ENCODE data around the gene GPX7. TPM values are rescaled to one million over a fixed set of nuclear protein-coding genes. Genes with fewer than 3 reads are reported as not detected.
"Not testable (repeated sequence)": the region's sequence is repeated elsewhere in the genome, so short reads cannot be mapped to it uniquely, and the experiment has no call there.

The GPX7 gene
- total RNA-seq, 1 experiment from 2014 or later, result 57.5 TPM

DNA sequence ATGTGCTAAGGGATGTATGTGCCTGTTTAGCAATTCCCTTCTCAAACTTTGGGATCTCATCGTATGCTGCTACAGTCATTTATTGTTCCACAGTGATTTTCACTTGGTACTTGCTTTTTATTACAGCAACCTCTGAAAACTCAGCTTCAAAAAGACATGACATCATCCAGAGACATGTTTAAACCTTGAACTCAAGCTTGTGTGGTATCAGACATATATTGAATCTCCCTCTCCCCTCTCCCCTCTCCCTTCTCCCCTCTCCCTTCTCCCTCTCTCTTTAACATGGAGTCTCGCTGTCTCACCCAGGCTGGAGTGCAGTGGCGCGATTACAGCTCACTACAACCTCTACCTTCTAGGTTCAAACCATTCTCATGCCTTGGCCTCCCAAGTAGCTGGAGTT is 29.8 kb upstream of the GPX7 start:
- no peak for DNase-seq (ENCODE audit: low read depth in 1 of 2, low spot score in 2 of 2)
- no peaks in the 10 kb centered on the region for H3K9me3 ChIP-seq (replicated peaks)

GRCh38 chr1:52574594-52574993 is 27.6 kb upstream of the GPX7 start:
- H3K27me3 ChIP-seq (replicated peaks), result no peaks in the 10 kb centered on the region
- H3K9me3 ChIP-seq (replicated peaks), result no peaks in the 10 kb centered on the region
- H3K4me1 ChIP-seq (replicated peaks), result peaks cover 19% of the 10 kb centered on the region
- no peak overlapping the region for H3K4me3 ChIP-seq
- peak; percentile 54 to 75 for DNase-seq (ENCODE audit: low read depth in 1 of 2, low spot score in 2 of 2)
- no peak overlapping the region for H3K27ac ChIP-seq
- no peaks in the 10 kb centered on the region for H3K36me3 ChIP-seq

More for the DNA sequence above, 29.8 kb upstream of the GPX7 start:
- no peak overlapping the region for H3K4me3 ChIP-seq
- H3K4me1 ChIP-seq (replicated peaks), result peaks cover 22% of the 10 kb centered on the region
- no peak overlapping the region for H3K27ac ChIP-seq
- no peaks in the 10 kb centered on the region for H3K36me3 ChIP-seq
- H3K27me3 ChIP-seq (replicated peaks), result no peaks in the 10 kb centered on the region

DNA sequence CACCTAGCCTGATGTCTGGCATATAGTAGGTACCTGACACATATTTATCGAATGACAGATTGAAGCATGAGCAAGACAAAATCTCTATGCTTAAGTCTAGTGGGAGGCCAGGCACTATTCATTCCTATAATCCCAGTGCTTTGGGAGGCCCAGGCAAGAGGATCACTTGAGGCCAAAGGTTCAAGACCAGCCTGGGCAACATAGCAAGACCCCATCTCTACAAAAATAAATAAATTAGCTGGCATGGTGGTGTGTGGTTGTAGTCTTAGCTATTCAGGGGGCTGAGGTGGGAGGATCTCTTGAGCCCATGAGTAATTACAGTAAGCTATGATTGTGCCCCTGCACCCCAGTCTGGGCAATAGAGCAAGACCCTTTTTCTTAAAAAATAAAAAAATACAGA is 26.1 kb upstream of the GPX7 start:
- Histone ChIP-seq H3K4me1 (replicated peaks) (peaks cover 23% of the 10 kb centered on the region), H3K9me3 (replicated peaks) (no peaks in the 10 kb centered on the region), H3K27ac (no peak overlapping the region), H3K27me3 (replicated peaks) (no peaks in the 10 kb centered on the region), H3K36me3 (no peaks in the 10 kb centered on the region), H3K4me3 (no peak overlapping the region)
- no peak for DNase-seq (ENCODE audit: low read depth in 1 of 2, low spot score in 2 of 2)

DNA sequence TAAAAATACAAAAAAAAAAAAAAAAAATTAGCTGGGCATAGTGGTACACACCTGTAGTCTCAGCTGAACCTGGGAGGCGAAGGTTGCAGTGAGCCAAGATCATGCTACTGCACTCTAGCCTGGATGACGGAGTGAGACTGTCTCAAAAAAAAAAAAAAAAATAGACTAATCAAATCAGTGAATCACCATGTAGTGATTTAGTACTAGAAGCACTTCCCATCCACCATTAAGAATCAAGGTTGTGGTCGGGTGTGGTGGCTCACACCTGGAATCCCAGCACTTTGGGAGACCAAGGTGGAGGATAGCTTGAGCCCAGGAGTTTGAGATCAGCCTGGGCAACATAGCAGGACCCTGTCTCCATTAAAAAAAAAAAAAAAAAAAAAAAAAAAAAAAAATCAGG is 24.1 kb upstream of the GPX7 start:
- DNase-seq (ENCODE audit: low read depth in 1 of 2, low spot score in 2 of 2); H3K27ac ChIP-seq; H3K4me3 ChIP-seq; H3K36me3 ChIP-seq; H3K27me3 ChIP-seq (replicated peaks); H3K9me3 ChIP-seq (replicated peaks): not testable (repeated sequence)
- peaks cover 24% of the 10 kb centered on the region for H3K4me1 ChIP-seq (replicated peaks)

DNA sequence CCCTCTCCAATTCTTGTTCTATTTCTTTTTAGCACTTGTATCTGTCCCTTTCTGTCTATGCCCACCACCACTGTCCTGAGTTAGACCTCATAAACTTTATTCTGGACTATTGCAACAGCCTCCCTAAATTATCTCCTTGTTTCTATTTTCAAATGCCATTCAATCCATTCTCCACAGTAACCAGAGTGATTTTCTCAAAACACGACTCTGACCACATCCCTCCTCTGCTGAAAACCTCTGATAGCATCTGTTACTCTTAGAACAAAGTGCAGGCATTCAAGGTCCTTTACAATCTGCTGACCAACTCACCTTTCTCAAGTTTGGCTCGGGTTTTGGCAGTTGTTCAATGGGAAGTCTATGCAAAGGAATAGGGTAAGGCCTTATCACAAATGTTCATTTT is 22.8 kb upstream of the GPX7 start:
- DNase-seq (ENCODE audit: low read depth in 1 of 2, low spot score in 2 of 2), result no peak
- Histone ChIP-seq H3K27ac (no peak overlapping the region), H3K36me3 (no peaks in the 10 kb centered on the region), H3K4me1 (replicated peaks) (peaks cover 19% of the 10 kb centered on the region), H3K27me3 (replicated peaks) (no peaks in the 10 kb centered on the region), H3K9me3 (replicated peaks) (no peaks in the 10 kb centered on the region), H3K4me3 (no peak overlapping the region)

- Histone ChIP-seq H3K4me1 (replicated peaks) (peaks cover 10% of the 10 kb centered on the region), H3K4me3 (no peak overlapping the region), H3K36me3 (no peaks in the 10 kb centered on the region), H3K27me3 (replicated peaks) (no peaks in the 10 kb centered on the region), H3K9me3 (replicated peaks) (no peaks in the 10 kb centered on the region), H3K27ac (no peak overlapping the region)
- no peak for DNase-seq (ENCODE audit: low read depth in 1 of 2, low spot score in 2 of 2)
These were observed 21.9 kb upstream of the GPX7 start for GRCh38 chr1:52580283-52580682.

GRCh38 chr1:52582116-52582696 is 20.0 kb upstream of the GPX7 start:
- DNase-seq (ENCODE audit: low read depth in 1 of 2, low spot score in 2 of 2), result no peak

GRCh38 chr1:52585474-52585873 is 16.7 kb upstream of the GPX7 start:
- Histone ChIP-seq H3K4me3 (no peak overlapping the region), H3K36me3 (no peaks in the 10 kb centered on the region), H3K9me3 (replicated peaks) (no peaks in the 10 kb centered on the region), H3K27ac (no peak overlapping the region), H3K4me1 (replicated peaks) (peaks cover 5% of the 10 kb centered on the region; the same call in 1 of the 2 replicates), H3K27me3 (replicated peaks) (no peaks in the 10 kb centered on the region)
- no peak for DNase-seq (ENCODE audit: low read depth in 1 of 2, low spot score in 2 of 2)

More at GRCh38 chr1:52582116-52582696, 20.0 kb upstream of the GPX7 start:
- no peaks in the 10 kb centered on the region for H3K36me3 ChIP-seq
- peaks cover 5% of the 10 kb centered on the region; the same call in 1 of the 2 replicates for H3K4me1 ChIP-seq (replicated peaks)
- no peak overlapping the region for H3K27ac ChIP-seq
- H3K4me3 ChIP-seq, result no peak overlapping the region
- H3K27me3 ChIP-seq (replicated peaks), result no peaks in the 10 kb centered on the region
- no peaks in the 10 kb centered on the region for H3K9me3 ChIP-seq (replicated peaks)

DNA sequence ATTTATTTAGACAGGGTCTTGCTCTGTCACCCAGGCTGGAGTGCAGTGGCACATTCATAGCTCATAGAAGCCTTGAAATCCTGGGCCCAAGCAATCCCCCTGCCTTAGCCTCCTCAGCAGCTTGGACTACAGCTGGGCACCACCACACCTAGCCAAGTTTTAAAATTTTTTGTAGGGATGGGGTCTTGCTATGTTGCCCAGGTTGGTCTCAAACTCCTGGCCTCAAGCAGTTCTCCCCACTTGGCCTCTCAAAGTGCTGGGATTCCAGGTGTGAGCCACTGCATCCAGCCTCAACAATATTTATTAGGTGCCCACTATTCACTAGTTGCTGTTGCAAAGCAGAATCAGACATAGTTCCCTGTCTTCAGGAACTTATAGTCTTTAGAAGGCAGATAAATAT is 14.1 kb upstream of the GPX7 start:
- no peaks in the 10 kb centered on the region for H3K4me1 ChIP-seq (replicated peaks)
- H3K27me3 ChIP-seq (replicated peaks), result no peaks in the 10 kb centered on the region
- no peak for DNase-seq (ENCODE audit: low read depth in 1 of 2, low spot score in 2 of 2)
- H3K27ac ChIP-seq, result no peak overlapping the region
- no peaks in the 10 kb centered on the region for H3K36me3 ChIP-seq
- H3K9me3 ChIP-seq (replicated peaks), result no peaks in the 10 kb centered on the region
- H3K4me3 ChIP-seq, result no peak overlapping the region

GRCh38 chr1:52588535-52588934 is 13.6 kb upstream of the GPX7 start:
- Histone ChIP-seq H3K4me3 (no peak overlapping the region), H3K4me1 (replicated peaks) (no peaks in the 10 kb centered on the region), H3K27me3 (replicated peaks) (no peaks in the 10 kb centered on the region), H3K9me3 (replicated peaks) (no peaks in the 10 kb centered on the region), H3K36me3 (no peaks in the 10 kb centered on the region), H3K27ac (no peak overlapping the region)
- DNase-seq (ENCODE audit: low read depth in 1 of 2, low spot score in 2 of 2), result no peak

DNA sequence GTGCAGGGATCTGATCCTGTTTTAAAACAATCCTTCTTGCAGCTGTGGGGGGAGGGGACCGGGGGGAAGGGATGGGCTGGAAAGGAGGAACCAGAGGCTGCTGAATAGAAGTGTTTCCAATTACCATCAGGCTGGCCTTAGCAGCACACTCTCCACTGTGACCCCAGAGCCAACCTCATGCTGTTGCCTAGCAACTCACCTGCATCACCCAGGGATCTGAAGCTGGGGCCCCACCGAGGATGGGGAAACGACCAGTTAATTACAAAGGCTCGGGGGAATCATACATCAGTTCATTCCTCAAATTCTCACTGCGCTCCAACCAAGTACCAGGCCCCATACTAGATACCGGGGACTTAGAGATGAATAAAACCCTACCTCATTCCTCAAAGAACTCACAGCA is 11.9 kb upstream of the GPX7 start:
- Histone ChIP-seq H3K4me3 (no peak overlapping the region), H3K27ac (no peak overlapping the region), H3K9me3 (replicated peaks) (no peaks in the 10 kb centered on the region), H3K4me1 (replicated peaks) (no peaks in the 10 kb centered on the region), H3K36me3 (no peaks in the 10 kb centered on the region), H3K27me3 (replicated peaks) (no peaks in the 10 kb centered on the region)
- DNase-seq (ENCODE audit: low read depth in 1 of 2, low spot score in 2 of 2), result no peak

DNA sequence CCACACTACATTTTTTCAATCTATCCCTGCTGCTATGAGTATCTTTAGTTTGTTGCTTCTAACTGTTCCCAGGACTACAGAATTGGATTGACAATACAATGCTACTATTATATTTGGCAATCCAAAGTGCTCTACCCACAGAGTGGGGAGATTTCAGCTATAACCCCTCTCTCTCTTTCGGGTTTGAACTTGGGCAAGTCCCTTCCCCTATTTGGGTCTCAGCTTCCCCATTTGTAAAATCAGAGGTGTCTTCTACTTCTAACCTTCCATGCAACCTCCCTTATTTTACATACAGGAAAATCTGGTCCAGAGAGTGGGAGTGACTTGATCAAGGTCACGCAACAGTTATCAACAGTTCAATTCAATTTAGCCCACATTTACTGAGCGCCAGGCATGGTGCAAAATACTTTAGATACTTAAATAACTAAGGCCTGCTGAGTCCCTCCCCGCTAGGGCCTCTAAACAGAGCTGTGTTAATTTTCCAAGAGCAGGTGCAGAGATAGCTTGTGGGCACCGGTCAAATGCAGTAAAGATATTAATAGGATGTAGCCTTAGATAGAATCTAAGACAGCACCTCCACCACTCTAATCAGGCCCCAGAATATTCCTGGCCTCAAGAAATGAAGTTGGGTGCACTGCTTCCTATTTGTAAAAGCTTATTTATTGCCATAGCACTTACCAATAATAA is 9.4 kb upstream of the GPX7 start:
- H3K27ac ChIP-seq, result no peak overlapping the region
- no peak overlapping the region for H3K4me3 ChIP-seq
- no peaks in the 10 kb centered on the region for H3K27me3 ChIP-seq (replicated peaks)
- no peaks in the 10 kb centered on the region for H3K4me1 ChIP-seq (replicated peaks)
- H3K36me3 ChIP-seq, result no peaks in the 10 kb centered on the region
- no peak for DNase-seq (ENCODE audit: low read depth in 1 of 2, low spot score in 2 of 2)
- no peaks in the 10 kb centered on the region for H3K9me3 ChIP-seq (replicated peaks)

DNA sequence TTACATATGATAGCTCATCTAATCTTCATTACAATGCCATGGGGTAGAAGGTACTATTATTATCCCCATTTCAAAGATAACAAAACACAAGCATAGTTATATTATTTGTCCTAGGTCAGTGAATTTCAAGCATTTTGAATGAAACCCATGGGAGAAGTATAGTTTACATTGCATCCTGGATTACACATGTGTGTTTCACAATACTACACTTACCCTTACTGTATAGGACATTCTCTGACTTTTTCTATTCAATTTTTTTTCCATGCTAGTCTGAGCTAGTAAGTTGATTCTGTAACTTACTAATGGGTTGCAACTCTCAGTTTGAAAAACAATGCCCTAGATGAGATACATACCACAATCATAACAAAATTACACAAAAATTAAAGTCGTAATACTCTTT is 8.7 kb upstream of the GPX7 start:
- H3K27me3 ChIP-seq (replicated peaks), result no peaks in the 10 kb centered on the region
- no peaks in the 10 kb centered on the region for H3K9me3 ChIP-seq (replicated peaks)
- H3K36me3 ChIP-seq, result no peaks in the 10 kb centered on the region
- no peak overlapping the region for H3K4me3 ChIP-seq
- H3K4me1 ChIP-seq (replicated peaks), result no peaks in the 10 kb centered on the region
- no peak overlapping the region for H3K27ac ChIP-seq
- DNase-seq (ENCODE audit: low read depth in 1 of 2, low spot score in 2 of 2), result no peak

DNA sequence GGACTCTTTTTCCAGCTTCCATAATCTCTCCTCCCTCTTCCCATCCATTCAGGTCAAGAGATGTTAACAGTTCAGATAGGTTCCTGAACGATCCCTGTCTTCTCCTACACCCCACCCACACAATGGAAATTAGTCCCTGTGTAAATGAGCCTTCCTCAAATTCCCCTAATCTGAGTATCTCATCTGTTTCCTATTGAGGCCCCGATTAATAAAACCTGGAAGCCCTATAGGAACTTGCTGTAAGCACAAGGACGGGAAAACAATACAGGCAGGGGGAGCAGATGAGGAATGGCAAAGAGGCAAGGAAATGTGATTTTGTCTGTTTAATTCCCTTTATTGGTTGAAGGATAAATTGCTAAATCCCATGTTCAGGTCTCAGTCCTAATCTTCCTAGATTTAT is 7.1 kb upstream of the GPX7 start:
- no peak overlapping the region for H3K27ac ChIP-seq
- H3K9me3 ChIP-seq (replicated peaks), result no peaks in the 10 kb centered on the region
- H3K4me3 ChIP-seq, result no peak overlapping the region
- H3K4me1 ChIP-seq (replicated peaks), result no peaks in the 10 kb centered on the region
- DNase-seq (ENCODE audit: low read depth in 1 of 2, low spot score in 2 of 2), result no peak
- H3K27me3 ChIP-seq (replicated peaks), result no peaks in the 10 kb centered on the region
- no peaks in the 10 kb centered on the region for H3K36me3 ChIP-seq

GRCh38 chr1:52597912-52598311 is 4.3 kb upstream of the GPX7 start:
- Histone ChIP-seq H3K4me1 (replicated peaks) (peaks cover 12% of the 10 kb centered on the region), H3K27ac (no peak overlapping the region), H3K9me3 (replicated peaks) (no peaks in the 10 kb centered on the region), H3K27me3 (replicated peaks) (no peaks in the 10 kb centered on the region), H3K36me3 (peaks cover 3% of the 10 kb centered on the region; the same call in 1 of the 2 replicates), H3K4me3 (no peak overlapping the region)
- no peak for DNase-seq (ENCODE audit: low read depth in 1 of 2, low spot score in 2 of 2)
